Measurements from ENCODE around the gene PDE1A.

The PDE1A gene

DNA sequence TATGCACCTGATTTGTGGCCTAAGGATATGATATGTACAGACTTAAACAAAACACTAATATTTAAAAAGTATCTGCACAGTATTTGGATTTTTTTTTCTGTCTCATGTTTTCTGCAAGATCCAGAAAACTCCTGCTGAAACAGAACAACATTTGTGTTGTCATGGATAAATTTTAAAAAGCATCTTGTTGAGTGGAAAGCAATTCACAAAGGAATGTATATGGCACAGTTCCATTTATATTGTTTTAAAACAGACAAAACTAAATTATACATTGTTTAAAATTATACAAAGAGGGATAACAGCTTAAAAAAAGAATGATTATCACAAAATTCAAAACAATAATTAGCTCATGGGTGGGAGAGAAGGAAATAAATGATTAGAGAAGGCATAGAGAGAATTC, 247.7 kb downstream of the PDE1A start:
- DNase-seq (ENCODE audit: low spot score), result no peak
- TF ChIP-seq, protein P1, sequence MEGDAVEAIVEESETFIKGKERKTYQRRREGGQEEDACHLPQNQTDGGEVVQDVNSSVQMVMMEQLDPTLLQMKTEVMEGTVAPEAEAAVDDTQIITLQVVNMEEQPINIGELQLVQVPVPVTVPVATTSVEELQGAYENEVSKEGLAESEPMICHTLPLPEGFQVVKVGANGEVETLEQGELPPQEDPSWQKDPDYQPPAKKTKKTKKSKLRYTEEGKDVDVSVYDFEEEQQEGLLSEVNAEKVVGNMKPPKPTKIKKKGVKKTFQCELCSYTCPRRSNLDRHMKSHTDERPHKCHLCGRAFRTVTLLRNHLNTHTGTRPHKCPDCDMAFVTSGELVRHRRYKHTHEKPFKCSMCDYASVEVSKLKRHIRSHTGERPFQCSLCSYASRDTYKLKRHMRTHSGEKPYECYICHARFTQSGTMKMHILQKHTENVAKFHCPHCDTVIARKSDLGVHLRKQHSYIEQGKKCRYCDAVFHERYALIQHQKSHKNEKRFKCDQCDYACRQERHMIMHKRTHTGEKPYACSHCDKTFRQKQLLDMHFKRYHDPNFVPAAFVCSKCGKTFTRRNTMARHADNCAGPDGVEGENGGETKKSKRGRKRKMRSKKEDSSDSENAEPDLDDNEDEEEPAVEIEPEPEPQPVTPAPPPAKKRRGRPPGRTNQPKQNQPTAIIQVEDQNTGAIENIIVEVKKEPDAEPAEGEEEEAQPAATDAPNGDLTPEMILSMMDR (IDR thresholded peaks at IDR 0.05; ENCODE audit: extremely low read depth, missing control alignments), result no peak

DNA sequence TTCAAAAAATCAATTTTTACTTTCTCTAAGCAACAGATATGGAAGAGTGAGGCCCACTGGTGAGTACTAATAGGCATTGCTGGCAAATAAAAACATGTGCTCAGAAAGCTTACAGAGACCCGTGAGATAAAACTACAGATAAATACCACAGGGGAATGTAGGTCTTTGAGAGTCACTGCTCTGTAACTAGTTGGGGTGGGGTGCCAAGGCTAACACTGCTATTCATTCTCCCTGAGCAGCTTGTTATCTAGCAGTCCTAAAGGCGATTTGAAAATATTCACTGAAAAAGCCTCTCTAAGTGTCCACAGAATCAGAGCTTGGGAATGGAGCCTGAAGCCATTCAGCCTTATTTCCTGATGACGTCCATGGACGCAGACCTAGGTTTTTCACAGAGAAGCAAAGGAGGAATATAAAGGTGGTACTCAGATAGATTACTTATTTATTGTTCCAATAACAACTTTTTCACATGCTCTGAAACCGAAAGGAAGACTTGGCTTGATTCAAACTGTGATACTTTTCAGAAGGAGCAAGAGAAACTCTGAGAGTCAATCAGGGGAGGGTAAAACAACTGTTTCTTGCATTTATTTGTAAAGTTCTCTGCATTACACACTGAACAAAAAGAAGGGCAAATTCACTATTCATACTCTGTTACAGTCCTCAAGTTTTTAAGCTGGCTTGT, 252.8 kb downstream of the PDE1A start:
- DNase-seq (ENCODE audit: low spot score), result no peak
- TF ChIP-seq, protein P1 (IDR thresholded peaks at IDR 0.05; ENCODE audit: extremely low read depth, missing control alignments), result no peak

DNA sequence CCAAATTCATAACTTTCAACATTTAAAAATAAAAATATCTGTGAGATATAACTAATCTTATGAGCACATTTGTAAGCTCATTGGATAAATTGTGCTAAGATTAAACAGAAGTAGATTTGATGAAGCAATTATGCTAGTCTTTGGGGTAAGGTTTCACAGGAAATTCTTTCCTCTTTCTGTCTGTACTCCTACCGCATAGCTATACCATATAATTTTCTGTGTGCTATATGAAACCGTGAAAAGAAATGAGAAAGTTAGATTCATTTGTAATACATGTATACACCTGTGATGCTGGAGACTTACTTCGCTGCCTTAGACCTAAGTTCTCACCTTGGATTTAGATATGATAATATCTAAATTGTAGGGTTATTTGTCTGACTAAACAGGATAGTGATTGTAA, 256.5 kb downstream of the PDE1A start:
- TF ChIP-seq, protein P1 (IDR thresholded peaks at IDR 0.05; ENCODE audit: extremely low read depth, missing control alignments), result no peak
- no peak for DNase-seq (ENCODE audit: low spot score)

DNA sequence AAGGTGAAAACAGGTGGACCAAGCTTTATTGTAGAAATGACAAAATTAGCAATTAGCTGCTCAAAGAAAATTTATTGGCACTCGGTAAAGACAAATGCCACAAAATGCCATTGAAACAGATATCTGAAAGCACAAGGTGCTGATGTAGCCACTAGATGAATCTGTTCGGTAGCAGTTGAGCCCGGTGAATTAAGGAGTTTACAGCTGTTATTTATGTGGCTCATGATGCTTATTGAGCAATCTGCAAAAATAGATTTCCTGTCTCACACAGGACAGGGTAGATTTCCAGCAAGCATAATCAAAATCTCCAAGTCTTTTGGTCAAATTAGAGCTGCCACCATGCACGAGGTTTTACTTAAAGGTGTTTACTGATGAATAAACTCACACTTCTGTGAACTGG, 259.0 kb downstream of the PDE1A start:
- no peak for DNase-seq (ENCODE audit: low spot score)
- TF ChIP-seq, protein P1 (IDR thresholded peaks at IDR 0.05; ENCODE audit: extremely low read depth, missing control alignments), result no peak

DNA sequence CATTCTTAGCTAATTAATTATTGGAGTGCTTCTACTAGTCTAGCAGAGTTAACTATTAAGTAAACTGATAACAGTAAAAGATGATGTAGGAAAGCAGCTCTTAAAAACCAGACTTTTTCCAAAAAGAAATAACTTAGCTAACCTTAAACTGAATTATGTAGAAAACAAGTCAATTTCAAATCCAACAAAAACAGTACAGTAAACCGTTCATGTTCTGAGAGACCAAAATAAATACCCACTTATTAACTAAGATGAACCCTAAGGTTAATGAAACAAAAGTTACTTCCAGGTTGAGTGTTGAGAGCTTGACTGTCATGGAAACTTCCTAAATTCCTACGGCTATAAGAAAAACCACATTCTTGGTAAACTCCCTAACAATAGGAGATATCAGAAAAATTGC, 260.0 kb downstream of the PDE1A start:
- TF ChIP-seq, protein P1 (IDR thresholded peaks at IDR 0.05; ENCODE audit: extremely low read depth, missing control alignments), result no peak
- DNase-seq (ENCODE audit: low spot score), result no peak

DNA sequence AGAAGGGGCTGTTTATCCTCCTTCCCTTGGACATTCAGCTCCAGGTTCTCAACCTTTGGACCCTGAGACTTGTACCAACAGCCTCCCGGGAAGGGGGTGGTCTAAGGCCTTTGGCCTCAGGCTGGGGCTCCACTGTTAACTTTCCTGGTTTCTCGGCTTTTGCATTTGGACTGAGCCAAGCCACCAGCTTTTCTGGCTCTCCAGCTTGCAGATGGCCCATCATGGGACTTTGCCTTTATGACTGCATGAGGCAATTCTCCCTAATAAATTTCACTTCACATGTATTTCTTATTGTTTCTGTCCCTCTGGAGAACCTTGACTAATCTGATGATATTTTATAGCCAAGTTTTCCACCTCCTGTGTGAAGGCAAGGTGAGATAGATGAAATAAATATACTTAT, 260.4 kb downstream of the PDE1A start:
- TF ChIP-seq, protein P1 (IDR thresholded peaks at IDR 0.05; ENCODE audit: extremely low read depth, missing control alignments), result no peak
- no peak for DNase-seq (ENCODE audit: low spot score)

DNA sequence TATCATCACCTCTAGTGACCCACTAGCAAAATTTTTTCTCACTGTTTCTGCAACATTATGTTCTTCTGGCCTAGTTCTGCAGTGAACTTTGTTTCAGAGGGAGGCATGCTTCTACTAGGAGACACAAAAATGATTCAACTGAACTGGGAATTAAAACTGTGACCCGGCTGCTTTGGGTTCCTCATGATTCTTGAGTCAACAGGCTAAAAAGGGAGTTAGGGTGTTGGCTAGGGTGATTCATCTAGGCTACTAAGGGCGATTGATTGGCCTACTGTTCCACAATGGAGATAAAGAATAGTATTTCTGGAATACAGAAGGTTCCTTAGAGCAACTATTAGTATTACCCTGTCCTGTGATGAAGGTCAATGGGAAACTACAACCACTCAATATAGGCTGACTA, 261.6 kb downstream of the PDE1A start:
- TF ChIP-seq, protein P1 (IDR thresholded peaks at IDR 0.05; ENCODE audit: extremely low read depth, missing control alignments), result no peak
- DNase-seq (ENCODE audit: low spot score), result no peak
